B cell (primary cell): ENCODE results near the gene DESI2.

Experiments used
- EZH2 ChIP-seq: IDR thresholded peaks from 2 replicates; pipeline ENCODE4 v1.6.1; 2012; ENCODE audit warnings: borderline replicate concordance, low read depth, mild to moderate bottlenecking, moderate library complexity, low read length; ENCODE audit not compliant: insufficient read depth, poor library complexity, severe bottlenecking
- TF ChIP-seq, protein P1 (sequence below): fragments of 200-600 bp; IDR thresholded peaks from one replicate; pipeline ENCODE4 v1.8.0; 2022; ENCODE audit warnings: antibody characterized with exemption, mild to moderate bottlenecking

DNA sequence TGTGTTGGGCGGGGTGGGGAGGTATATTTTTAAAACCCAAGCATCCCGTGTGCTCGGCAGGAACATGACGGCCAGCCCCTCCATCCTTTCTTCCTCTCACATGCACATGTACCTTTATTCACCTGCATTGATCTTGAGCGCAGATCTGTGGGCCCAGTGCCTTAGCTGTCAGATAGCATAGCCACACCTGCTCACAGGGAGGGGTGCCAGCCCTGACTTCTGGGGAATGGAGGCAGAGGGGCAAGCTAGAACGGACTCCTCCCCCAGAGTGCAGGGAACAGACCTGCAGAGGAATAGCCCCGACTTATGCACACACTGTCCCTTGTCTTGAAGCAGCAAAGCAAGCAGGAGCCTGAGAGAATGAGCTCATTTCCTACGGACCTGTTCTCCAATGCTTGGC is 56.1 kb downstream of the DESI2 start:
- TF ChIP-seq, protein P1, sequence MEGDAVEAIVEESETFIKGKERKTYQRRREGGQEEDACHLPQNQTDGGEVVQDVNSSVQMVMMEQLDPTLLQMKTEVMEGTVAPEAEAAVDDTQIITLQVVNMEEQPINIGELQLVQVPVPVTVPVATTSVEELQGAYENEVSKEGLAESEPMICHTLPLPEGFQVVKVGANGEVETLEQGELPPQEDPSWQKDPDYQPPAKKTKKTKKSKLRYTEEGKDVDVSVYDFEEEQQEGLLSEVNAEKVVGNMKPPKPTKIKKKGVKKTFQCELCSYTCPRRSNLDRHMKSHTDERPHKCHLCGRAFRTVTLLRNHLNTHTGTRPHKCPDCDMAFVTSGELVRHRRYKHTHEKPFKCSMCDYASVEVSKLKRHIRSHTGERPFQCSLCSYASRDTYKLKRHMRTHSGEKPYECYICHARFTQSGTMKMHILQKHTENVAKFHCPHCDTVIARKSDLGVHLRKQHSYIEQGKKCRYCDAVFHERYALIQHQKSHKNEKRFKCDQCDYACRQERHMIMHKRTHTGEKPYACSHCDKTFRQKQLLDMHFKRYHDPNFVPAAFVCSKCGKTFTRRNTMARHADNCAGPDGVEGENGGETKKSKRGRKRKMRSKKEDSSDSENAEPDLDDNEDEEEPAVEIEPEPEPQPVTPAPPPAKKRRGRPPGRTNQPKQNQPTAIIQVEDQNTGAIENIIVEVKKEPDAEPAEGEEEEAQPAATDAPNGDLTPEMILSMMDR: no peak
- TF ChIP-seq EZH2: no peak
